ENCODE data around the gene KRTAP10-4. TPM values are rescaled to one million over a fixed set of nuclear protein-coding genes. Genes with fewer than 3 reads are reported as not detected.
"Not testable (repeated sequence)": the region's sequence is repeated elsewhere in the genome, so short reads cannot be mapped to it uniquely, and the experiment has no call there.

KRTAP10-4 gene
- total and polyA plus RNA-seq, 2 donors (not counting 1 experiment from before 2014, with no cell fraction given): not detected

GRCh38 chr21:44603911-44604310, 30.4 kb downstream of the KRTAP10-4 start:
- TF ChIP-seq CTCF (conservative IDR thresholded peaks at IDR 0.05 in 1 of 2, IDR thresholded peaks at IDR 0.05 in 1 of 2; ENCODE audit: low read depth in 1 of 2, low read length in 2 of 2): no peak
- no peak for TF ChIP-seq EZH2 (IDR thresholded peaks at IDR 0.05; ENCODE audit: low read length, missing control alignments)
- Histone ChIP-seq H2AFZ (ENCODE audit: low read length) (no peak overlapping the region), H3K27me3 (ENCODE audit: control insufficient read depth, insufficient read depth, low read length) (no peaks in the 10 kb centered on the region), H3K4me3 (replicated peaks in 1 of 4; ENCODE audit: control extremely low read depth in 1 of 4, insufficient read depth in 1 of 4, low read depth in 3 of 4, low read length in 4 of 4) (no peak overlapping the region), H3K36me3 (ENCODE audit: control insufficient read depth, insufficient read depth, low read length) (no peaks in the 10 kb centered on the region), H3K9ac (ENCODE audit: insufficient read depth, low read length) (no peak overlapping the region), H3K27ac (ENCODE audit: insufficient read depth, low read length) (no peak overlapping the region), H3K4me1 (ENCODE audit: control insufficient read depth, extremely low read depth, insufficient read depth, low read length) (no peaks in the 10 kb centered on the region), H3K9me3 (ENCODE audit: control insufficient read depth, insufficient read depth, low read depth, low read length) (no peaks in the 10 kb centered on the region), H4K20me1 (ENCODE audit: control insufficient read depth, extremely low read depth, insufficient read depth, low read length) (no peaks in the 10 kb centered on the region), H3K4me2 (ENCODE audit: extremely low read depth, insufficient read depth, low read length) (no peak overlapping the region), H3K79me2 (ENCODE audit: control insufficient read depth, insufficient read depth, low read length) (no peaks in the 10 kb centered on the region)
- no peak for DNase-seq (ENCODE audit: low read depth in 2 of 2)

GRCh38 chr21:44606495-44606894, 33.0 kb downstream of the KRTAP10-4 start:
- no peak for DNase-seq (ENCODE audit: low read depth in 2 of 2)
- Histone ChIP-seq H3K4me1 (ENCODE audit: control insufficient read depth, extremely low read depth, insufficient read depth, low read length) (no peaks in the 10 kb centered on the region), H3K27ac (ENCODE audit: insufficient read depth, low read length) (no peak overlapping the region), H4K20me1 (ENCODE audit: control insufficient read depth, extremely low read depth, insufficient read depth, low read length) (no peaks in the 10 kb centered on the region), H3K4me3 (replicated peaks in 1 of 4; ENCODE audit: control extremely low read depth in 1 of 4, insufficient read depth in 1 of 4, low read depth in 3 of 4, low read length in 4 of 4) (no peak overlapping the region), H3K27me3 (ENCODE audit: control insufficient read depth, insufficient read depth, low read length) (no peaks in the 10 kb centered on the region), H2AFZ (ENCODE audit: low read length) (no peak overlapping the region), H3K36me3 (ENCODE audit: control insufficient read depth, insufficient read depth, low read length) (no peaks in the 10 kb centered on the region), H3K79me2 (ENCODE audit: control insufficient read depth, insufficient read depth, low read length) (no peaks in the 10 kb centered on the region), H3K4me2 (ENCODE audit: extremely low read depth, insufficient read depth, low read length) (no peak overlapping the region), H3K9me3 (ENCODE audit: control insufficient read depth, insufficient read depth, low read depth, low read length) (no peaks in the 10 kb centered on the region), H3K9ac (ENCODE audit: insufficient read depth, low read length) (no peak overlapping the region)
- TF ChIP-seq CTCF (conservative IDR thresholded peaks at IDR 0.05 in 1 of 2, IDR thresholded peaks at IDR 0.05 in 1 of 2; ENCODE audit: low read depth in 1 of 2, low read length in 2 of 2) (no peak), EZH2 (IDR thresholded peaks at IDR 0.05; ENCODE audit: low read length, missing control alignments) (no peak)

GRCh38 chr21:44609193-44609592, 35.7 kb downstream of the KRTAP10-4 start:
- H3K36me3 ChIP-seq (ENCODE audit: control insufficient read depth, insufficient read depth, low read length): no peaks in the 10 kb centered on the region
- no peaks in the 10 kb centered on the region for H3K9me3 ChIP-seq (ENCODE audit: control insufficient read depth, insufficient read depth, low read depth, low read length)
- no peaks in the 10 kb centered on the region for H3K4me1 ChIP-seq (ENCODE audit: control insufficient read depth, extremely low read depth, insufficient read depth, low read length)
- no peak overlapping the region for H2AFZ ChIP-seq (ENCODE audit: low read length)
- no peak for DNase-seq (ENCODE audit: low read depth in 2 of 2)
- H3K9ac ChIP-seq (ENCODE audit: insufficient read depth, low read length): no peak overlapping the region
- H3K79me2 ChIP-seq (ENCODE audit: control insufficient read depth, insufficient read depth, low read length): no peaks in the 10 kb centered on the region
- no peak overlapping the region for H3K4me2 ChIP-seq (ENCODE audit: extremely low read depth, insufficient read depth, low read length)
- TF ChIP-seq EZH2 (IDR thresholded peaks at IDR 0.05; ENCODE audit: low read length, missing control alignments) (no peak), CTCF (conservative IDR thresholded peaks at IDR 0.05 in 1 of 2, IDR thresholded peaks at IDR 0.05 in 1 of 2; ENCODE audit: low read depth in 1 of 2, low read length in 2 of 2) (no peak)
- H3K27ac ChIP-seq (ENCODE audit: insufficient read depth, low read length): no peak overlapping the region
- H3K4me3 ChIP-seq (replicated peaks in 1 of 4; ENCODE audit: control extremely low read depth in 1 of 4, insufficient read depth in 1 of 4, low read depth in 3 of 4, low read length in 4 of 4): no peak overlapping the region
- H3K27me3 ChIP-seq (ENCODE audit: control insufficient read depth, insufficient read depth, low read length): no peaks in the 10 kb centered on the region
- no peaks in the 10 kb centered on the region for H4K20me1 ChIP-seq (ENCODE audit: control insufficient read depth, extremely low read depth, insufficient read depth, low read length)

GRCh38 chr21:44610157-44610843, 36.8 kb downstream of the KRTAP10-4 start:
- not testable (repeated sequence) for DNase-seq (ENCODE audit: low read depth in 2 of 2); H3K9me3 ChIP-seq (ENCODE audit: control insufficient read depth, insufficient read depth, low read depth, low read length); H4K20me1 ChIP-seq (ENCODE audit: control insufficient read depth, extremely low read depth, insufficient read depth, low read length); H3K4me3 ChIP-seq (replicated peaks in 1 of 4; ENCODE audit: control extremely low read depth in 1 of 4, insufficient read depth in 1 of 4, low read depth in 3 of 4, low read length in 4 of 4); H3K27me3 ChIP-seq (ENCODE audit: control insufficient read depth, insufficient read depth, low read length); H3K9ac ChIP-seq (ENCODE audit: insufficient read depth, low read length); H3K79me2 ChIP-seq (ENCODE audit: control insufficient read depth, insufficient read depth, low read length); H3K4me2 ChIP-seq (ENCODE audit: extremely low read depth, insufficient read depth, low read length); H3K4me1 ChIP-seq (ENCODE audit: control insufficient read depth, extremely low read depth, insufficient read depth, low read length); H3K36me3 ChIP-seq (ENCODE audit: control insufficient read depth, insufficient read depth, low read length); H3K27ac ChIP-seq (ENCODE audit: insufficient read depth, low read length); H2AFZ ChIP-seq (ENCODE audit: low read length)
